ENCODE measurements around the gene OR6Q1. TPM values are rescaled to one million over a fixed set of nuclear protein-coding genes. Genes with fewer than 3 reads are reported as not detected.
"Not testable (repeated sequence)": the region's sequence is repeated elsewhere in the genome, so short reads cannot be mapped to it uniquely, and the experiment has no call there.

Gene OR6Q1
- total and polyA plus RNA-seq, 2 of the 13 experiments (the other 11 are each of a cell fraction or from before 2014, with no cell fraction given): not detected

DNA sequence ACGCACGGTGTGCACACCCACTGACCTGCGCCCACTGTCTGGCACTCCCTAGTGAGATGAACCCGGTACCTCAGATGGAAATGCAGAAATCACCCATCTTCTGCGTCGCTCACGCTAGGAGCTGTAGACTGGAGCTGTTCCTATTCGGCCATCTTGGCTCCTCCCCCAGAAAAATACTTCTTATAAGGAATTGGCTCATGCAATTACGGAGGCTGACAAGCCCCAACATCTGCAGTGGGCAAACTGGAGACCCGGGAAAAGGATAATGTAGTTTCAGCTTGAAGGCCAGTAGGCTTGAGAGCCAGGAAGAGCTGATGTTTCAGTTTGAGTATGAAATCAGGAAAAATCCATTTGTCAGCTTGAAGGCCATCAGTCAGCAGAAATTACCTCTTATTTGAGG, 30.7 kb upstream of the OR6Q1 start:
- FAIRE-seq; H3K4me3 ChIP-seq (replicated peaks in 1 of 3; ENCODE audit: insufficient read depth in 1 of 3, low read depth in 2 of 3, low read length in 3 of 3); in situ Hi-C loops (cut with HindIII; ENCODE audit: extremely low pct_ligation_motif_present, low pct_unique_long_range_greater_than_20kb); intact Hi-C loops (cut with micrococcal nuclease; ENCODE audit: unreplicated experiment); ATAC-seq; CTCF ChIA-PET (ENCODE audit: low intra/inter-chr PET ratio, low total read pairs); H2AFZ ChIP-seq (ENCODE audit: low read length); H3K27ac ChIP-seq (ENCODE audit: extremely low read length, insufficient read depth, low read length); DNase-seq (ENCODE audit: low spot score); H3K9me3 ChIP-seq (ENCODE audit: low read length); H3K27me3 ChIP-seq (ENCODE audit: control insufficient read depth in 1 of 2, insufficient read depth in 2 of 2, low read length in 2 of 2); H3K79me2 ChIP-seq (ENCODE audit: insufficient read depth, low read length); BruUV-seq (replicated peaks); H3K9ac ChIP-seq (ENCODE audit: insufficient read depth, low read depth, low read length); H4K20me1 ChIP-seq (ENCODE audit: insufficient read depth, low read length); POLR2A ChIA-PET; H3K36me3 ChIP-seq (replicated peaks in 1 of 2; ENCODE audit: control insufficient read depth in 1 of 2, insufficient read depth in 2 of 2, low read length in 2 of 2); H3K4me2 ChIP-seq (ENCODE audit: low read depth, low read length): not testable (repeated sequence)
- WGBS (ENCODE audit: low lambda C conversion rate): 91% methylated on average over 6 of the region's 10 CpGs
- H3K4me1 ChIP-seq (ENCODE audit: insufficient read depth, low read length): peaks cover 32% of the 10 kb centered on the region
- peak in 1 of 2 experiments; percentile 40; a peak in 1 of 4 replicates for TF ChIP-seq MAFK (conservative IDR thresholded peaks at IDR 0.05 in 1 of 2, IDR thresholded peaks at IDR 0.05 in 1 of 2; ENCODE audit: low read length in 2 of 2)
- 0 out of 2 replicates have a peak, but pooled peaks have one; percentile 24 for TF ChIP-seq MAFF (IDR thresholded peaks at IDR 0.05; ENCODE audit: low read depth, low read length)

DNA sequence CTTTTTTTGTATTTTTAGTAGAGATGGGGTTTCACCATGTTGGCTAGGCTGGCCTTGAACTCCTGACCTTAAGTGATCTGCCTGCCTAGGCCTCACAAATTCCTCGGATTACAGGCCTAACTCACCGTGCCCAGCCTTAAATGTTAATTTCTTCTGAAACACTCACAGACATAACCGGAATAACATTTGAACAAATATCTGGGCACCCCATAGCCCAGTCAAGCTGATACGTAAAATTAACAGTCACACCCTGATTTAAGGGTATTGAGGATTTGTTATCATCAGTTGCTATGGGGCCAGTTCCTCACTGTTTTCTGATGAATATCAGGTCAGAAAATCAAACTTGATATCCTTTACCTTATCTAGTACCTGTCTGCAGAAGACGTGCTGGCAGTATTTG, 30.1 kb upstream of the OR6Q1 start:
- CTCF ChIA-PET (ENCODE audit: low intra/inter-chr PET ratio, low total read pairs): no interaction called here
- no peaks in the 10 kb centered on the region for H3K27me3 ChIP-seq (ENCODE audit: control insufficient read depth in 1 of 2, insufficient read depth in 2 of 2, low read length in 2 of 2)
- no peak overlapping the region for H2AFZ ChIP-seq (ENCODE audit: low read length)
- in situ Hi-C loops (cut with HindIII; ENCODE audit: extremely low pct_ligation_motif_present, low pct_unique_long_range_greater_than_20kb) (no loop called here), intact Hi-C loops (cut with micrococcal nuclease; ENCODE audit: unreplicated experiment) (no loop called here)
- WGBS (ENCODE audit: low lambda C conversion rate): 61% methylated on average over 5 of the region's 5 CpGs
- no peak overlapping the region for H3K27ac ChIP-seq (ENCODE audit: extremely low read length, insufficient read depth, low read length)
- peak; percentile 46 for TF ChIP-seq NR2F6 (IDR thresholded peaks at IDR 0.05)
- no peak for TF ChIP-seq NR2F6 (CRISPR knock-in tag; IDR thresholded peaks at IDR 0.05)
- TF ChIP-seq ZBTB21 (CRISPR knock-in tag; IDR thresholded peaks at IDR 0.05): no peak
- no peak for ATAC-seq
- H3K4me1 ChIP-seq (ENCODE audit: insufficient read depth, low read length): peaks cover 35% of the 10 kb centered on the region
- no peak overlapping the region for H3K4me3 ChIP-seq (replicated peaks in 1 of 3; ENCODE audit: insufficient read depth in 1 of 3, low read depth in 2 of 3, low read length in 3 of 3)
- H4K20me1 ChIP-seq (ENCODE audit: insufficient read depth, low read length): no peaks in the 10 kb centered on the region
- H3K9me3 ChIP-seq (ENCODE audit: low read length): no peaks in the 10 kb centered on the region; the same call in 1 of the 2 replicates
- no peak for DNase-seq (ENCODE audit: low spot score)
- H3K9ac ChIP-seq (ENCODE audit: insufficient read depth, low read depth, low read length): no peak overlapping the region
- POLR2A ChIA-PET: no interaction called here
- FAIRE-seq: no peak
- H3K79me2 ChIP-seq (ENCODE audit: insufficient read depth, low read length): no peaks in the 10 kb centered on the region
- H3K36me3 ChIP-seq (replicated peaks in 1 of 2; ENCODE audit: control insufficient read depth in 1 of 2, insufficient read depth in 2 of 2, low read length in 2 of 2): no peaks in the 10 kb centered on the region
- no TSS peak for BruUV-seq (replicated peaks)
- no peak overlapping the region for H3K4me2 ChIP-seq (ENCODE audit: low read depth, low read length)
